HG02852 (cell line): ENCODE measurements around the gene SLC16A8.
"Not testable (repeated sequence)": the region's sequence is repeated elsewhere in the genome, so short reads cannot be mapped to it uniquely, and the experiment has no call there.

ENCODE experiments used
- ATAC-seq: cut with Tn5 transposase; IDR thresholded peaks from one replicate; pipeline ENCODE4 v1.9.1; 2021; ENCODE audit warnings: mild to moderate bottlenecking, moderate library complexity; ENCODE audit not compliant: unreplicated experiment

The SLC16A8 gene

GRCh38 chr22:38083931-38084631 lies at the start of gene SLC16A8:
Gene SLC16A8, minus strand, starts transcription at chr22:38084184. Its CDS starts 1,311 bp downstream, at chr22:38082873.
- no peak for ATAC-seq

- no peak for ATAC-seq
Measured at GRCh38 chr22:38133331-38133730, 49.3 kb upstream of the SLC16A8 start.

- ATAC-seq, result no peak
Measured at GRCh38 chr22:38132794-38133193, 48.8 kb upstream of the SLC16A8 start.

- no peak for ATAC-seq
Measured at GRCh38 chr22:38132136-38132535, 48.2 kb upstream of the SLC16A8 start.

- no peak for ATAC-seq
Measured at GRCh38 chr22:38131399-38131798, 47.4 kb upstream of the SLC16A8 start.

GRCh38 chr22:38129856-38130255 lies 45.9 kb upstream of the SLC16A8 start:
- no peak for ATAC-seq

GRCh38 chr22:38129021-38129420 lies 45.0 kb upstream of the SLC16A8 start:
- ATAC-seq, result no peak

GRCh38 chr22:38127869-38128268 lies 43.9 kb upstream of the SLC16A8 start:
- no peak for ATAC-seq

- ATAC-seq, result no peak
Measured at GRCh38 chr22:38126928-38127668, 43.1 kb upstream of the SLC16A8 start.

- no peak for ATAC-seq
Measured at GRCh38 chr22:38125751-38126201, 41.8 kb upstream of the SLC16A8 start.

GRCh38 chr22:38125038-38125610 lies 41.1 kb upstream of the SLC16A8 start:
- no peak for ATAC-seq

GRCh38 chr22:38124236-38124974 lies 40.4 kb upstream of the SLC16A8 start:
- no peak for ATAC-seq

GRCh38 chr22:38122616-38123015 lies 38.6 kb upstream of the SLC16A8 start:
- no peak for ATAC-seq

- ATAC-seq, result no peak
Measured at GRCh38 chr22:38120359-38121110, 36.6 kb upstream of the SLC16A8 start.

- not testable (repeated sequence) for ATAC-seq
Measured at GRCh38 chr22:38118747-38119146, 34.8 kb upstream of the SLC16A8 start.

GRCh38 chr22:38118182-38118581 lies 34.2 kb upstream of the SLC16A8 start:
- ATAC-seq, result no peak

- ATAC-seq, result not testable (repeated sequence)
Measured at GRCh38 chr22:38117556-38117955, 33.6 kb upstream of the SLC16A8 start.

- ATAC-seq, result no peak
Measured at GRCh38 chr22:38115423-38116205, 31.6 kb upstream of the SLC16A8 start.

- no peak for ATAC-seq
Measured at GRCh38 chr22:38114484-38115398, 30.8 kb upstream of the SLC16A8 start.
